Sigmoid colon (tissue), 7 donors: ENCODE measurements around the gene BACE1-AS. TPM values are rescaled to one million over a fixed set of nuclear protein-coding genes. Genes with fewer than 3 reads are reported as not detected.
"Not testable (repeated sequence)": the region's sequence is repeated elsewhere in the genome, so short reads cannot be mapped to it uniquely, and the experiment has no call there.

Experiments used
- DNase-seq: peaks from one replicate; pipeline ENCODE4 v3.0.0-alpha.2; 2019
- H3K27ac ChIP-seq, 4 donors: fragments of 200-600 bp; sonication (generic); one replicate each; pipeline ENCODE4 v1.5.1; 2016 to 2019; ENCODE audit warnings: mild to moderate bottlenecking in 1 of 4
- H3K27me3 ChIP-seq, 3 donors: fragments of 200-600 bp; sonication (generic); one replicate each; pipeline ENCODE4 v1.5.1; 2019; ENCODE audit warnings: mild to moderate bottlenecking in 1 of 3
- H3K36me3 ChIP-seq, 4 donors: fragments of 200-600 bp; sonication (generic); one replicate each; pipeline ENCODE4 v1.5.1; 2016 to 2019
- H3K4me1 ChIP-seq, 4 donors: fragments of 200-600 bp; sonication (generic); one replicate each; pipeline ENCODE4 v1.5.1; 2017 to 2019
- H3K4me3 ChIP-seq, 4 donors: fragments of 200-600 bp; sonication (generic); one replicate each; pipeline ENCODE4 v1.5.1; 2017 to 2019; ENCODE audit warnings: mild to moderate bottlenecking in 2 of 4, moderate library complexity in 1 of 4
- H3K9me3 ChIP-seq, 4 donors: fragments of 200-600 bp in 3 of 4; sonication (generic) in 3 of 4; one replicate each; pipeline versions ENCODE4 v1.5.1 to v1.6.1; 2013 to 2019
- EP300 ChIP-seq, 4 donors: sonication (generic); formaldehyde crosslinking; IDR thresholded peaks; one replicate each; pipeline ENCODE4 v1.6.1; 2017; ENCODE audit warnings: antibody characterized with exemption in 4 of 4
- POLR2A ChIP-seq, 2 donors: fragments of 450-650 bp; IDR thresholded peaks; one replicate each; pipeline ENCODE4 v1.6.1; 2016; ENCODE audit warnings: antibody characterized with exemption in 2 of 2, mild to moderate bottlenecking in 2 of 2, moderate library complexity in 2 of 2
- POLR2AphosphoS5 ChIP-seq, 4 donors: sonication (generic); formaldehyde crosslinking; IDR thresholded peaks; one replicate each; pipeline ENCODE4 v1.6.1; 2017; ENCODE audit warnings: antibody characterized with exemption in 4 of 4
- WGBS, 2 donors: extraction: QIAGEN DNeasy Blood & Tissue Kit; methylation state at CpG; one replicate each; pipeline ENCODE4 v1.1.7; 2013; 5-methylcytosine and 5-hydroxymethylcytosine counted together
- intact Hi-C: fragments of 100-400 bp; cut with DNase I; formaldehyde crosslinking; loops from one replicate; pipeline ENCODE4 v1.15.1; 2023
- polyA plus RNA-seq, 3 donors: library from polyadenylated mRNA; stranded (reverse); fragments of 200-250 nt; gene quantifications; one replicate each; pipeline ENCODE4 v1.2.3, GENCODE V29; 2013
- total RNA-seq, 4 donors: library from RNA; depleted of rRNA; stranded (reverse); fragments of >200 nt; gene quantifications; one replicate each; pipeline ENCODE4 v1.1.0, GENCODE V29; 2016
- TF ChIP-seq, protein P1 (sequence below), 4 experiments: fragments of 450-650 bp in 3 of 4; fragments of 200-600 bp in 1 of 4; IDR thresholded peaks; one replicate each; pipeline ENCODE4 v1.5.1; 2016 to 2019; ENCODE audit warnings: antibody characterized with exemption in 4 of 4, mild to moderate bottlenecking in 3 of 4, moderate library complexity in 2 of 4
- donor health status: healthy with polysubstance abuse.
- donor health status: Bipolar disorder and iron deficiency.
- donor health status: healthy.

BACE1-AS gene
- total and polyA plus RNA-seq, 7 donors = 0.69 to 11.6 (median 5.6) TPM

DNA sequence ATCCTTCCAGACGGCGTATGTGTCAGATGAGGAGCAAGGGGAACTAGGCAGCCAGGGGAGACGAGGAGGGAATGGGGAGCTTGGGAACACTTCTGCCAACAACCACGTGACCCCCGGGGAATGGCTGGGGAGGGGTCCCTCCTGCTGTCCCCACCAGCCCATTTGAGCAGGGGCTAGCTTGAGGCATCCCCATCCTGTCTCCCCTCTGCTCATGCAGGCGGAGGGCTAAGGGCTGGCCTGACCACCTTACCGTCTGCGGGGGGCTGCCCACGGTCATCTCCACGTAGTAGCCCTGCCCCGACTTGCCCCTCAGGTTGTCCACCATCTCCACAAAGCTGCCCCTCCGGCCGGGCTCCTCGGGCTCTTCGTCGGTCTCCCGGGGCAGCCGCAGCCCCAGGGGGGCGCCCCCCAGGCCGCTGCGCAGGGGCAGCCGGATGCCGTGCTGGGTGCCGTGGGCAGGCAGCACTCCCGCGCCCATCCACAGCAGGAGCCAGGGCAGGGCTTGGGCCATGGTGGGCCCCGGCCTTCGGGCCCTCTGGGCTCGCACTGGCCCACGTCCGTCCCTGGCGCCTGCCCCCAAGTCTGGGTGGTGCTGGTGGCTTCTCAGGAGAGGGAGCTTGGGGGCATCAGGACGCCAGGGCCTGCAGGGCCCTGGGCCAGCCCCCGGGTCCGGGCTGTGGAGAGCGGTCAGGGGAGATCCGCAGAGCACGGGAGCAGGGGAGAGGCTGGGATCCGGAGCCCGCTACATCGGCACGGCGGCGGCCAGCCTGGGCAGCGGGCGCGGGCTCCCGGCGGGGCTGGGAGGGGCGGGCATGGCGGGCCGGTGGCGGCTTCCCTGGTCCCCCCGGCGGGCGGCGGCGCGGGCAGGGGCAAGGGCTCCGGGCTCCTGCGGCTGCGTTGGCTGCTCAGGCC is 24.4 kb downstream of the BACE1-AS start:
- TF ChIP-seq, protein P1, sequence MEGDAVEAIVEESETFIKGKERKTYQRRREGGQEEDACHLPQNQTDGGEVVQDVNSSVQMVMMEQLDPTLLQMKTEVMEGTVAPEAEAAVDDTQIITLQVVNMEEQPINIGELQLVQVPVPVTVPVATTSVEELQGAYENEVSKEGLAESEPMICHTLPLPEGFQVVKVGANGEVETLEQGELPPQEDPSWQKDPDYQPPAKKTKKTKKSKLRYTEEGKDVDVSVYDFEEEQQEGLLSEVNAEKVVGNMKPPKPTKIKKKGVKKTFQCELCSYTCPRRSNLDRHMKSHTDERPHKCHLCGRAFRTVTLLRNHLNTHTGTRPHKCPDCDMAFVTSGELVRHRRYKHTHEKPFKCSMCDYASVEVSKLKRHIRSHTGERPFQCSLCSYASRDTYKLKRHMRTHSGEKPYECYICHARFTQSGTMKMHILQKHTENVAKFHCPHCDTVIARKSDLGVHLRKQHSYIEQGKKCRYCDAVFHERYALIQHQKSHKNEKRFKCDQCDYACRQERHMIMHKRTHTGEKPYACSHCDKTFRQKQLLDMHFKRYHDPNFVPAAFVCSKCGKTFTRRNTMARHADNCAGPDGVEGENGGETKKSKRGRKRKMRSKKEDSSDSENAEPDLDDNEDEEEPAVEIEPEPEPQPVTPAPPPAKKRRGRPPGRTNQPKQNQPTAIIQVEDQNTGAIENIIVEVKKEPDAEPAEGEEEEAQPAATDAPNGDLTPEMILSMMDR (IDR thresholded peaks at IDR 0.05) = no peak
- TF ChIP-seq POLR2A (IDR thresholded peaks at IDR 0.05) (no peak), POLR2AphosphoS5 (IDR thresholded peaks at IDR 0.05) (no peak), EP300 (IDR thresholded peaks at IDR 0.05) (no peak)
- peak; percentile 68 for DNase-seq
- Histone ChIP-seq H3K9me3 (no peaks in the 10 kb centered on the region), H3K4me3 (peak overlapping the region; percentile 53 to 95 (median 74)), H3K27ac (peak overlapping the region; percentile 68 to 76 (median 75)), H3K4me1 (peaks cover 0 to 27% (median 26%) of the 10 kb centered on the region in 4 donors), H3K27me3 (no peaks in the 10 kb centered on the region), H3K36me3 (no peaks in the 10 kb centered on the region)
- WGBS, 2 donors = 3 to 6% methylated on average over 62 of the region's 62 CpGs
- intact Hi-C loops = no loop called here

DNA sequence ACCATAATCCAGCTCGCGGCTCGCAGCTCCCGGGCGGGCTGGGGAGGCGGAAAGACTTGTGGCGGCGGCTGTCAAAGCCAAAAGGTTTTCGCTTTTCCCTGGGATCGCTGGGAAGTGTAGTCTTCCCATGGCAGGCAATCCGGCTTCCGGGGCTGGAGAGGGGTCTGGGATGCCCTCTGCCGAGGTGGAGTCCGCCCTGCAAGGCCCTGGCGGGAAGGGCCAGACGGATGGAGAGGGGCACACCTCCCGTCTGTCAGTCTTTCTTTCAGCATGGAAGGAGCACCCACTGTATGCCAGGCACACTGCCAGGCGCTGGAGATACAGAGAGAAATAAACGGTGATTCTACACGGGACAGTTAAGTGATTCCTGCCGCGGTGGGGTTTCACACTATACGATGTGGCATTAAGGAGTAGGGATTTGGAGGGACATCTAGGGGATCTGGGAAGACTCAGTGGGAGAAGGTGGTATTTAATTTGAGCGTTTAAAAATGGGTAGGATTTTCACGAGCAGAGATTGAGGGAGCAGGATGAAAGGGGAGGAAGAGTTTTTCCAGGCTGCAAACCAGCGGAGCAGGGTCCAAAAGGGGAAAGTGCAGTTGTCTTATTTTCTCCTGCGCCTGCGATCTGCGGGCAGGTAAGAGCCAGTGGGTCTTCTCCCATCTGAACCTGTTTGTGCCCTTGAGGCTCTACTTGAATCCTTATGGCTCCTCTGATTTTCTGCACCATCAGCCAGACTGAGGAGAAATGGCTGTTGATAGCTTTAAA is 25.2 kb downstream of the BACE1-AS start, which contains the start of gene BACE1:
BACE1 (minus strand) TSS at position 60 of the 765 bp plus-strand sequence. CDS start 461 bp downstream, outside the sequence.
- WGBS, 2 donors = 3 to 11% methylated on average over 29 of the region's 29 CpGs
- H3K4me1 ChIP-seq = peaks cover 0 to 27% (median 26%) of the 10 kb centered on the region in 4 donors
- H3K27ac ChIP-seq = peak within 1 kb of the TSS; percentile 68 to 76 (median 75)
- no peaks in the 10 kb centered on the region for H3K36me3 ChIP-seq
- intact Hi-C loops = no loop called here
- peak within 1 kb of the TSS; percentile 53 to 95 (median 74) for H3K4me3 ChIP-seq
- no peaks in the 10 kb centered on the region for H3K27me3 ChIP-seq
- DNase-seq = peak; percentile 92
- H3K9me3 ChIP-seq = no peaks in the 10 kb centered on the region
- TF ChIP-seq, protein P1 (IDR thresholded peaks at IDR 0.05) = peak in 1 of 4 experiments; percentile 27
- TF ChIP-seq EP300 (IDR thresholded peaks at IDR 0.05) (no peak), POLR2AphosphoS5 (IDR thresholded peaks at IDR 0.05) (peak in 3 of 4 donors; percentile 39 to 63 (median 55))

DNA sequence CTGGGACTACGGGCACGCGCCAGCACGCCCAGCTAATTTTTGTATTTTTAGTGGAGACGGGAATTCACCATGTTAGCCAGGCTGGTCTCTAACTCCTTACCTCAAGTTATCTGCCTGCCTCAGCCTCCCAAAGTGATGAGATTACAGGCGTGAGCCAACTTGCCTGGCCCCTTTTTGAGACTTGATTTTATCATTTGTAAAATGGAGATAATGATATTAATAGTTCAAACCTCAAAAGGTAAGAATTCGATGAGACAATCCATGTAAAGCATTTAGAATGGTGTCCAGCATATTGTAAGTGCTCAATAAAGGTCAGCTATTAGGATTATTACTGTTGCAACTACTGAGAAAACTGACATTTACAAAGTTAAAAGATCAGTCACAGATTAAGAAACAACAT is 27.6 kb downstream of the BACE1-AS start:
- TF ChIP-seq POLR2AphosphoS5 (IDR thresholded peaks at IDR 0.05) = no peak
- TF ChIP-seq EP300 (IDR thresholded peaks at IDR 0.05) = no peak
- TF ChIP-seq, protein P1 (IDR thresholded peaks at IDR 0.05) = no peak
- no peak for TF ChIP-seq POLR2A (IDR thresholded peaks at IDR 0.05)
- peaks cover 0 to 27% (median 26%) of the 10 kb centered on the region in 4 donors for H3K4me1 ChIP-seq
- no peaks in the 10 kb centered on the region for H3K9me3 ChIP-seq
- WGBS, 2 donors = 82 to 88% methylated on average over 7 of the region's 7 CpGs
- H3K27ac ChIP-seq = no peak overlapping the region
- no peaks in the 10 kb centered on the region for H3K36me3 ChIP-seq
- intact Hi-C loops = no loop called here
- H3K27me3 ChIP-seq = no peaks in the 10 kb centered on the region
- H3K4me3 ChIP-seq = no peak overlapping the region
- no peak for DNase-seq

DNA sequence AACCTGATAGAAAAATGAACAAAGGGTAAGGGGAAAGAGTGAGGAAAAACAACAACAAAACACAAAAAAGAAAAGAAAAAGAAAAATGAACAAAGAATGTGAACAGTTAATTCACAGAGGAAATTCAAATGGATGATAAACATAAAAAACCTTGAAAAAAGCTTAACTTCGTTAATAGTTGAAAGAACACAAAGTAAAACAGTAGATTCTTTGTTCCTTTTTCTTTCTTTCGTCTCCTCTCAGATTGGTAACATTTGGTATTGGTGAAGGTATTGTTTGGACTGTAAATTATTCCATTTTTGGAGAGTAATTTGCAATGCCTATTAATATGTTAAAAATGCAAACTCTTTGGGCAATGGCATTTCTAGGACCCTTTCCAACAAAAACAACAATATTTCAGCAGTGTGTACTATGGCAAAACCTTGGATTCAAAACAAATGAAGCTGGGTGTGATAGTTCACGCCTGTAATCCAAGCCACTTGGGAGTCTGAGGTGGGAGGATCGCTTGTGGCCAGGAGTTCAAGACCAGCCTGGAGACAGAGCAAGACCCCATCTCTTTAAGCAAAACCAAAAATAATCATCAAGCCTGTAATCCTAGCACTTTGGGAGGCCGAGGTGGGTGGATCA is 28.2 kb downstream of the BACE1-AS start:
- peaks cover 0 to 25% (median 22%) of the 10 kb centered on the region in 4 donors for H3K4me1 ChIP-seq
- DNase-seq = peak; percentile 4
- H3K27ac ChIP-seq = no peak overlapping the region
- no peaks in the 10 kb centered on the region for H3K27me3 ChIP-seq
- intact Hi-C loops = no loop called here
- H3K9me3 ChIP-seq = no peaks in the 10 kb centered on the region
- H3K36me3 ChIP-seq = no peaks in the 10 kb centered on the region
- WGBS, 2 donors = 76 to 79% methylated on average over 5 of the region's 5 CpGs
- TF ChIP-seq, protein P1 (IDR thresholded peaks at IDR 0.05) = no peak
- TF ChIP-seq POLR2AphosphoS5 (IDR thresholded peaks at IDR 0.05) = no peak
- no peak for TF ChIP-seq EP300 (IDR thresholded peaks at IDR 0.05)
- TF ChIP-seq POLR2A (IDR thresholded peaks at IDR 0.05) = no peak
- no peak overlapping the region for H3K4me3 ChIP-seq

DNA sequence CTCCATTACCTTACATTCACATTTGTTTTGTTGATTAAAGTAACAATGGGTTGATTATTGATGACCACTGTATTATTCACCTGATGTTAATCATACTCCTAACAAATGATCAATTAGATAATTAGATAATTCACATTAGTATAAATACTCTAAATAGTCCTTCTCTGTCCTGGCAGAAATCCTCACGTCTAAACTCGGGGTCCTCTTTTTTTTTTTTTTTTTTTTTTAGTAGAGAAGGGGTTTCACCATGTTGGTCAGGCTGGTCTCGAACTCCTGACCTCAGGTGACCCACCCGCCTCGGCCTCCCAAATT is 36.1 kb downstream of the BACE1-AS start:
- H3K36me3 ChIP-seq, DNase-seq, H3K27me3 ChIP-seq, H3K9me3 ChIP-seq: not testable (repeated sequence)
- Histone ChIP-seq H3K27ac (peak overlapping the region; percentile 94 to 96 (median 94)), H3K4me3 (peak overlapping the region; percentile 67 to 84 (median 80)), H3K4me1 (peaks cover 0 to 18% (median 12%) of the 10 kb centered on the region in 4 donors)
- 9 to 11% methylated on average over 5 of the region's 5 CpGs for WGBS, 2 donors
- intact Hi-C loops = loop anchor here (1.0 kb wide), 1 partner anchor 95 kb away; the partner anchor contains the start of genes PCSK7 and RNF214
